Fibroblast of mammary gland (primary cell): ENCODE results near the gene CAMK2A.

ENCODE experiments used
- DNase-seq: peaks from one replicate; pipeline ENCODE4 v3.0.0-alpha.2; 2010; ENCODE audit warnings: low read depth
- H3K4me3 ChIP-seq: 2 replicates; pipeline ENCODE4 v1.5.1; 2011; ENCODE audit warnings: low read depth, mild to moderate bottlenecking, low read length, moderate library complexity; ENCODE audit not compliant: control insufficient read depth
- CTCF ChIP-seq: conservative IDR thresholded peaks from 2 replicates; pipeline ENCODE4 v1.5.1; 2011; ENCODE audit warnings: low read depth, low read length, inconsistent platforms; ENCODE audit not compliant: control insufficient read depth, insufficient read depth

Gene CAMK2A

GRCh38 chr5:150189728-150190502, 99.7 kb downstream of the CAMK2A start, which contains the start of gene SLC6A7:
SLC6A7 (plus strand) TSS chr5:150190062; CDS start chr5:150190328, 266 bp downstream.
- no peak for TF ChIP-seq CTCF
- no peak within 1 kb of the TSS for H3K4me3 ChIP-seq
- DNase-seq, result no peak

- H3K4me3 ChIP-seq, result no peak overlapping the region
- no peak for DNase-seq
- no peak for TF ChIP-seq CTCF
Observed at GRCh38 chr5:150189326-150189725, 100.2 kb downstream of the CAMK2A start.

DNA sequence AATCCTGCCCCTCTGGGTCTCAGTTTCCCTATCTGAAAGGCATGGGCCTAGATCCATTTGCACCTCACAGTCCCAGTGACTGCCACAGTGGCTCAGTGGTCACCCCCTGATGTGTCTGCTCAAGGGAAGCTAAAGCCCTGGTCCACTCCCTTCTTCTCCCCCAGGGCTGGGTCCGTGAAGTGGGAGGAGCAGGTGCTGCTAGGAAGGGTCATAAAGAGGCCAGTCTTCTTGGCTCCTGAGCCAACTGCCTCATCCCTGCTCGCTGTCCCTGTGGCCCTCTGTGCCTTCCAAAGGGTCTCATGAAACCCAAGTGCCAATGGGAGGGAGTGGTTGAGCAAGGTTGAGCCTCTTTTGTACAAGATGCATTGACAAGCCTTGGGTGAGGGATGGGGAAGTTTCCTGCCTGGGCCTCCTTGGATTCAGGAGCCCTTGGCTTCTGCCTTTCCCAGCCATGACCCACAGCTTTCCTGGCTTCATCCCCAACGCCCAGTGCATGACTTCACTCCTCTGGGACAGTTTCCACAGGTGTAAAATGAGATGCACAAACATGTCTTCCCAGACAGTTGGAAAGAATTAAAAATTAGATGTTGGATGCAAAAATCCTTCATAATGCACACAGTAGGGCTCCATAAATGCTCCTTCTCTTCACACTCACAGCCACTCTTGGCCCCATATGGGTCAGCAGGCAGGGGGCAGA, 101.3 kb downstream of the CAMK2A start:
- H3K4me3 ChIP-seq, result no peak overlapping the region
- no peak for DNase-seq
- TF ChIP-seq CTCF, result no peak

- no peak for TF ChIP-seq CTCF
- no peak overlapping the region for H3K4me3 ChIP-seq
- DNase-seq, result no peak
Observed at GRCh38 chr5:150186897-150187296, 102.7 kb downstream of the CAMK2A start.

DNA sequence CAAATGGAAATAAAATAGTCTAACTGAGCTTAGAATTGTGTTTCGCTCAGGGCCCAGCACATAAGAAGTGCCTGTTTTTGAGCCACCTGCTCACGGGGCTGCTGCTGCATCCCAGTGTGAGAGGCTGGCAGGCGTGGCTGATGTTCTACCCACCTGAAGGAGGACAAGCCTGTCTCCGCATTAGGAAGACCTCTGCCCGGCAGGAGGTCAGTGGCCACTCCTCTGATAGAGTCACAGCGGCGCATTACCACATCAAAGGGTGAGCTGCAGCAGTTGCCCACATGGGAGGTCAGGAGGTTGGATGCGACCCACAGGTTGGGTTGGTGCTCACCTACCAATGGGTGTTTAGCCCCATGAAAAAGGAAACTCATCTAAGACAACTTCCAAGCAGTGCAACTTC, 103.4 kb downstream of the CAMK2A start:
- H3K4me3 ChIP-seq, result no peak overlapping the region
- TF ChIP-seq CTCF, result no peak
- no peak for DNase-seq

GRCh38 chr5:150184990-150185912, 104.3 kb downstream of the CAMK2A start:
- no peak for DNase-seq
- TF ChIP-seq CTCF, result no peak

More at GRCh38 chr5:150184990-150185912, 104.3 kb downstream of the CAMK2A start:
- no peak overlapping the region for H3K4me3 ChIP-seq
